IMR-90 (cell line): Measurements from ENCODE around the gene FOXF1.

ENCODE experiments used
- BHLHE40 ChIP-seq: fragments of 150-350 bp; IDR thresholded peaks from 2 replicates; pipeline ENCODE4 v1.6.1; 2016; ENCODE audit warnings: mild to moderate bottlenecking, low read depth, low read length
- CEBPB ChIP-seq: IDR thresholded peaks from 2 replicates; pipeline ENCODE4 v1.6.1; 2012; ENCODE audit warnings: low read depth, low read length, improper control_type of control experiment
- CHD1 ChIP-seq: IDR thresholded peaks from 2 replicates; pipeline ENCODE4 v1.6.1; 2012; ENCODE audit warnings: low read depth, low read length, improper control_type of control experiment
- CTCF ChIP-seq: conservative IDR thresholded peaks from 2 replicates; pipeline ENCODE4 v1.5.1; 2012; ENCODE audit warnings: mild to moderate bottlenecking, low read depth, low read length, improper control_type of control experiment
- NFE2L2 ChIP-seq: fragments of 150-350 bp; IDR thresholded peaks from 2 replicates; pipeline ENCODE4 v1.6.1; 2016; ENCODE audit warnings: low read depth, mild to moderate bottlenecking, low read length
- POLR2A ChIP-seq: IDR thresholded peaks from 2 replicates; pipeline ENCODE4 v1.6.1; 2012; ENCODE audit warnings: mild to moderate bottlenecking, low read depth, low read length
- RAD21 ChIP-seq: IDR thresholded peaks from 2 replicates; pipeline ENCODE4 v1.6.1; 2012; ENCODE audit warnings: low read length, improper control_type of control experiment
- USF2 ChIP-seq: fragments of 150-350 bp; IDR thresholded peaks from 2 replicates; pipeline ENCODE4 v1.6.1; 2017; ENCODE audit warnings: mild to moderate bottlenecking, antibody characterized with exemption, low read length, low read depth
- TF ChIP-seq, protein P1 (sequence below): fragments of 150-350 bp; IDR thresholded peaks from 2 replicates; pipeline ENCODE4 v1.6.1; 2016; ENCODE audit warnings: low read depth, mild to moderate bottlenecking, low read length, moderate library complexity, borderline replicate concordance

DNA sequence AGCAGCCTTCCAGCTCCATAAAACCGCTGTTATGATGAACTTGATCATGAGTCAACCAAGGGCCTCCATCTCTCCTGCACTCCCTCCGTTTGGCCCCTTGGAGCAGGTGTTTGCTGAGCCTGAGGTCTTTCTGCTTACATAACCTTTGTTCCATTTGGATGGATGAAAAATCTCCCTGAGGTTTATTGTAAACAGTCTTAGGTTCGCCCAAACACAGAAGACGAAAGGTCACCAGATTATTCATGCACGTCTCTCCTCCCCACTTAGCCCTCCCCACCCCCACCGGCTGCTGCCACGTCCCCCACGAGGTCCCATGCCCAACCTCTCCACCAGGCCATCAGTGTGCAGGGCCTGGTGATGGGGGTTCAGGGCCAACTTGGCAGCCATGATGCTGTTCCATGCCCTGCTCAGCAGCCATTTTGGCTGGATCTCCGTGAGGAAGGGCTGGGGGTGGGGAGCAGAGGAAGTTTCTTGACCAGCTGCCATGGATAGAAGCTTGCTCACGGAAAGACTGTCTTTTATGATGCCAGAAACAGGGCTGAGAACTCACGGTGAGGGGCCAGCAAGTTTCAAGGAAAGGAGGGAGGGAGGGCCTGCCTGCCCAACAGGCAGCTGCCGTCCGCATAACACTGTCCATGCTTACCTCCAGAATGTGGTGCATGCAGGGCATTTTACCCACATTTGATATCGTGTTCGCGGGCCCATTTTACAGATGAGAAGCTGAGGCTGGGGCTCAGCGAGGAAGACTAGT, 47.8 kb upstream of the FOXF1 start:
- TF ChIP-seq CTCF: peak; percentile 21; the same call in 1 of the 2 replicates
- 0 out of 2 replicates have a peak, but pooled peaks have one; percentile 9 for TF ChIP-seq POLR2A
- TF ChIP-seq CEBPB: no peak
- no peak for TF ChIP-seq CHD1
- TF ChIP-seq RAD21: peak; percentile 33; the same call in 1 of the 2 replicates
- TF ChIP-seq, protein P1, sequence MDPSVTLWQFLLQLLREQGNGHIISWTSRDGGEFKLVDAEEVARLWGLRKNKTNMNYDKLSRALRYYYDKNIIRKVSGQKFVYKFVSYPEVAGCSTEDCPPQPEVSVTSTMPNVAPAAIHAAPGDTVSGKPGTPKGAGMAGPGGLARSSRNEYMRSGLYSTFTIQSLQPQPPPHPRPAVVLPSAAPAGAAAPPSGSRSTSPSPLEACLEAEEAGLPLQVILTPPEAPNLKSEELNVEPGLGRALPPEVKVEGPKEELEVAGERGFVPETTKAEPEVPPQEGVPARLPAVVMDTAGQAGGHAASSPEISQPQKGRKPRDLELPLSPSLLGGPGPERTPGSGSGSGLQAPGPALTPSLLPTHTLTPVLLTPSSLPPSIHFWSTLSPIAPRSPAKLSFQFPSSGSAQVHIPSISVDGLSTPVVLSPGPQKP: no peak
- TF ChIP-seq NFE2L2: no peak
- peak; percentile 50 for TF ChIP-seq BHLHE40
- TF ChIP-seq USF2: no peak
